GM21515 (cell line): ENCODE measurements around the gene FZD10.

ENCODE experiments used
- ATAC-seq: cut with Tn5 transposase; IDR thresholded peaks from one replicate; pipeline ENCODE4 v1.9.1; 2021; ENCODE audit not compliant: unreplicated experiment

FZD10 gene

GRCh38 chr12:130131025-130131424, 31.2 kb upstream of the FZD10 start:
- ATAC-seq = no peak

DNA sequence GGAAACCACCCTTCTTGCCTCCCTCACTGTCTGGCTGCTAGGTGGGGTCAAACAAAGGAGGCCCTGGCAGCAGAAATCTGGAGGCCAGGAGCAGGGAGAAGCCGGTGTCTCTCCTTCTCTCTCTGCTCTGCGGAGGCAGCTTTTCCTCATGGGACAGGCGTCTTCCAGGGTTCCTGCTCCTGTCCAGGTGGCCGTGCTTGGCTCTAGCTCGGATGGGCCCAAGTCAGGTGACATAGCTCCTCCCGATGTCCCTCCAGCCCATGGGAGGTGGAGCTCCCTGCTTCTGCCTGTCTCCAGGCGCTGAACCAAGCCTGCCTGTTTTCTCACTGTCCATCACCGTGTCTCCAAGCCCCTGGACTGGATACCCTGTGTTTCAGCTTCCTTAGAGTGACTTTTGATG, 30.5 kb upstream of the FZD10 start:
- no peak for ATAC-seq

GRCh38 chr12:130132831-130133511, 29.3 kb upstream of the FZD10 start:
- no peak for ATAC-seq

GRCh38 chr12:130133851-130134562, 28.3 kb upstream of the FZD10 start:
- no peak for ATAC-seq

- no peak for ATAC-seq
Observed at GRCh38 chr12:130134563-130134915, 27.7 kb upstream of the FZD10 start.

DNA sequence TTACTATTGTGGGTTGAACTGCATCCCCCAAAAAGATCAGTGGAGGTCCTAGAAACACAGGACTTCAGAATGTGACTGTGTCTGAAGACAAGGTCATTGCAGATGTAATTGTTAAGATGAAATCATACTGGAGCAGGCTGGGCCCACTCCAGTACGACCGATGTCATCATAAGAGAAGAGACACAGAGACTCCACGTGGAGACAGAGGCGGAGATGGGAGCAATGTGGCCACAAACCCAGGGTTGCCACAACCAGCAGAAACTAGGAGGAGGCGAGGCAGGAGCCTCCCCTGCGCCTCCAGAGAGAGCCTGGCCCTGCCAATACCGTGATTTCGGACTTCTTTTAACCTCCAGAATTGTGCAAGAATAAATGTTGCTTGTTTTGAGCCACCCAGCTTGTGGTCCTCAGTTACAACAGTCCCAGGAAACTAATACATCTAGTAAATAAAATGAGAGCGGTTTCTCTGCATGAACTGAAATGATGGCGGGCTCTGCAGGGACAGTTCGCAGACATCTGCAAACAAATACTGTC, 25.7 kb upstream of the FZD10 start:
- no peak for ATAC-seq

- no peak for ATAC-seq
Observed at GRCh38 chr12:130137040-130138018, 24.9 kb upstream of the FZD10 start.

DNA sequence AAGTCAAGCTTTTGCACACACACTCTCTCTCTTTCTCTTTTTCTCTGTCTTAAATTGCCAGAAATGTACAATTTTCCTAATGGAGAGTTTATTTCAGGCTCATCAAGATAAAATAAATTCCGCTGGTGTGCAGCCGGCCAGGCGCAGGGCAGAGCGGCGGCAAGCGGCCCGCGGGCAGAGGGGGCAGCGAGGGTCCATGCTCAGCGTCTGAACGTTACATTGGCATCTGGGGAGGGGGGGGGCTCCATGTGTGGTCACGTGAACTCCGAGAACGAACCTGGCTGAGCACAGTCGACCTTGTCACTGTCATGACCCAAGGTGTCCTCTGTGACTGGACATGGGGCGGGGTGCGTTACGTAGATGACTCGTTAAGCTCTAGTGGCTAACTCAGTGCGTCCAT, 23.8 kb upstream of the FZD10 start:
- ATAC-seq = no peak

- ATAC-seq = no peak
Observed at GRCh38 chr12:130139567-130140421, 22.5 kb upstream of the FZD10 start.

DNA sequence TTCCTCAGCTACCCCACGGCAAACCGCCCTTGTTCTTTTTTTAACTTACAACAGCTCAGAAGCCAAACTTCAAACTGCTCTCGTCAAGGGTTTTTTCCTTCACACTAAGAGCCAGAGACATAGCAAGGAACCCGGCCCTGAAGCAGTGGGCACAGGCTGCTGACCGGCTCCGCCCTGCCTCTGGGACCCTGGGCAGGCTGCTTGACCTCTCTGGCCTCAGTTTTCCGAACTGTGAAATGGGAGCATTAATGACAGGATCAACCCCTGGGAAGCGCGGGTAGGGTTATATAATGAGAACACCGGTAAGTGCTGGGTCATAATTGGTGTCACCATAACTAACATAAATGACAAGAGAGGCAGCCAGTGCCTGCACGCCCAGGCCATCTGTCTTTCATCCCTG, 21.2 kb upstream of the FZD10 start:
- no peak for ATAC-seq

DNA sequence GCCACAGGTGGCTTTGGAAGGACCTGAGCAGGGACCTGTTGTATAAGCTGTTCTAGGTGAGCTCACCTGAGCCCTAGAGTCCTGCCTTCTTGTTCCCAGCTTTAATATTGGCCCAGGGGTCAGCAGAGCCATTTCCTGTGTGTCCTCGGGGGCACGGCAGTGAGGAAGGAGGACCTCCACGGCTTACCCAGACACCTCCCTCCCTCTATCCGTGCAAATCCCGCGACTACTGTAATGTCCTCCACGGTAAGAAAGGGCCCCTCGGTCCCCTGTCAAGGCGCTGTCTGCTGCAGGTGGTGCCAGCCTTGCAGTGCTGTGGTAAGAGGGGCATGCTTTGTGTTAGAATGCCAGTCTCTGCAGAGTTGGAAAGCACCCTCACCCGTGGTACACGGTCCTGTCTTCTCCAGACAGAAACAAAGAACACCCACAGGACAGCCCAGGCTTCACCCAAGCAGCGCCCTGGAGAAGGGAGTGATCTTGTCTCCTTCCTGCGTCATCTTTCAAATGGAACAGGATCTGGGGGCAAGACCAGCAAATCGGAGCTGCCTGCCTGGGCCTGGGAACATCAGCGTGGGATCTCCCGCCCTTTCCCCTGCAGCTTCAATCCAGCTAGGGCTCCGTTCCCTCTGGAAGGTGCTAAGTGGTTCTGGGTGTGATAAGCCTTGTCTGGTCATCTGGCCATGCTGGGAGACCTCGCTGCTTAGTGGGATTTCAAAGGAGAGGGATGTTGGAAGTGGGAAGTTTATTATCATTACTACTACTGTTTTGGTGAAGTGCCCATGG, 20.2 kb upstream of the FZD10 start:
- ATAC-seq = no peak

- no peak for ATAC-seq
Observed at GRCh38 chr12:130142736-130143135, 19.5 kb upstream of the FZD10 start.

DNA sequence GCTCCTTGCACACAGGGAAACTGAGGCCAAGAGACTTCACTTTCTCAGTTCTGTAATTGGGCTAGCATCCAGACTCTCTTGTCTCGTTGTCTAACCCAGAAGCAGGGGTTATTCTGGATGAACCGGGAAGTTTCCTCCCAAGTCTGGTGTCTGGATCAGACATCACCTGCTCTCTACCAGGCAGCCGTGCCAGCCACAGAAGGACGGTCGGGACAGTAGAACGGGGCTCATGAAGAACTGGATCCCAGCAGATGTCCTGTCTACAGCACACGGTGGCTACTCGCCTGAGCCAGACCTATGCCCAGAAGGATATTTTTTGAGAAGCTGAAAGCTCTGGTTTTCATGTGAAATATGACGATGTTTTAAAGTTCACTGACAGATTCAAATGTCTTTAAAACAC, 19.1 kb upstream of the FZD10 start:
- no peak for ATAC-seq

DNA sequence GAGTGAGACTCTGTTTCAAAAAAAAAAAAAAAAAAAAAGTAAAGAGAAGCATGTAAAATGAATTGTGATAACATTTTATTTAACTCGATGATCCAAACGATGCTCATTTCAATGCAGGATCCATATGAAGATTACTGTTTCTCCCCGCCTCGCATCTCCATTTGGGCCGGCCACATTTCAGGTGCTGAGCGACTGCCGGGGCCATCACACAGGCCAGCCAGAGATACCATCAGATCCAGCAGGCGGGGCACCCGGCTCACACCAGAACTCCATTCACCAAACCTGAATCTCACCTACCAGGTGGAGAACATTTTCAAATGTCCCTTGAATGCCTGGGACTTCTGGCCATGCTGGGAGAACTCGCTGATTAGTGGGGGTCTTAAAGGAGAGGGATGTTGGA, 18.0 kb upstream of the FZD10 start:
- ATAC-seq = no peak

- ATAC-seq = no peak
Observed at GRCh38 chr12:130145731-130146130, 16.5 kb upstream of the FZD10 start.

DNA sequence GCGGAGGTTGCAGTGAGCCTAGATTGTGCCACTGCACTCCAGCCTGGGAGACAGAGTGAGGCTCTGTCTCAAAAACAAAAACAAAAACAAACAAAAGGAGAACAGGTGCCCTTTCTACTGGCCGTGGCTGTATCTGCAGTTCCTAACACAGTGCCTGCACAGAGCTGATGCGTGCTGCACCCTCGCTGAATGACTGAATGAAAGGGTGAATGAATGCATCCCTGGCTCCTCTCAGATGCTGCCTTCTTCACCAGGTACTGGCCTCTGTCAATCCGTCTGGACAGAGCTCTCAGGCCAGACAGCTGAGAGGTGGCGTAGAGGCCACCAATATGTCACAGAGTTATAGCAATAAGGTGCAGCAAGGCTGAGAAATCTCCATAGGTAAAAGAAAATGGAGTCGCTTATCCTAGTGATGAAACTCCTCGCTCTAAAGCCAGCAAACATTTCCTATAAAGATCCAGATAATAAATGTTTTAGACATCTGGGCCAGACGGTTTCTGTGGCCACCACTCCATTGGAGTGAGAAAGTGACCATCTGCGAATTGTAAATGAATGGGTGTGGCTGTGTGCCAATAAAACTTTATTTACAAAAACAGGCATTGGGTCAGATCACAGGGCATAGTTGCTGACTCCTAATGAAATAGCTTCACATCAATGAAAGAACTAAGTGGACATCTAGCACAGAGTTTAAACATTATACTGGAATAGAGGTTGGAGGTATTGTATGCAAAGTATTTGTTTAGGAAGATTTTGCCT, 15.9 kb upstream of the FZD10 start:
- ATAC-seq = no peak

DNA sequence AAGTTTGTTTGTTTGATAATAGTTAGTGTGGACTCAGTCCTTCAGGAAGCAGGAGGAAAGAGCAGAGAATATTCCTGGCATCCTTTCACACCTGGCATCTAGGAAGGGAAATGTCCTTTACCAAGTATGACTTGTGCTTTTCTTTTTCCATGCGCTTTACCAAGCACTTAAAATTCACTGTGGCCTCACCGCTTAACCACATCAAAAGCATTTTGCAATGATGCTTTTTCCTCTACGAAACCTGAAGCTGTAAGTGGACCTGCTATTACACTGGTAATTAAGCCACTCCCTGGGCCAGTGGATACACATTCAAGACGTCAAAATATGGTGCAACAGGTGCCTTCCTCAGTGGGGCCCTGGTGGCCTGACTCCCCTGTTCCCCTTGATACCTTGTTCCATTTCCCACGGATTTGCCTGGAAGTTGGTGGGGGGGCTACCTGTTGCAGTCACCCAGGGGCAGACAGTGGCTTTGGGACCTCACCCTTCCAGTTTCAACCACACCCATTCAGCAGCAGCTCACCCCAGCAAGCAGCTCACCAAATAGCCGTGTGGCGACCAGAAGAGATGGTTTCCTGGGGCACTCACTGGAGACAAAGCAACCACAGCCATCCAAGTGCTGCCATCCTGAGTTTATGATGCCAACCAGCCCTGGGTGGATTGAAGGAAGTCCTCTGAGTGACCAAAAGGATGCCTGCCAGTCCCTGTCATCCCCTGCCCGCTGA, 14.2 kb upstream of the FZD10 start:
- ATAC-seq = no peak

DNA sequence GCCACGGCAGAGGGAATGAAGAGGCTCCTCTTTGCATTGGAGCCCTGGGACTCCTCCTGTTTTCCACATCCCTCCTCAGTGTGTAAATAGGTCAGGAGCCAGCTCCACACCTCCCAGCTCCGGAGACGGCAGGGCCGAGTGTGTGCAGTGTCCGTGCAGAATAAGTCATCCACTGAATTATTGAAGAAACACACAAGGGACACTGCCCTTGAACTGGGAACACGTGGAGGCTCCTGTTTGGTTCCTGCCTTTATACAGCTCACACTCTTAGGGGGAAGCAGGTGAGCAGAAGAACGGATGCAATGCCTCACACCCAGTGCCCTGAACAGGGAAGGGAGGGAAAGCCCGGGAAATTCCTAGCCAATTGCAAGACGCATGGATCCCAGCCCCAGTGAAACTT, 10.4 kb upstream of the FZD10 start:
- no peak for ATAC-seq
